Measurements from ENCODE around the gene AKT1.

- TF ChIP-seq ZC3H11A (IDR thresholded peaks at IDR 0.05), result no peak
- TF ChIP-seq CTCF (IDR thresholded peaks at IDR 0.05), result 0 out of 3 replicates have a peak, but pooled peaks have one; percentile 5
- TF ChIP-seq HOXB13 (CRISPR knock-in tag; IDR thresholded peaks at IDR 0.05; ENCODE audit: low read depth), result no peak
- no peak; the same call in 1 of the 2 replicates for TF ChIP-seq POLR2A (IDR thresholded peaks at IDR 0.05; ENCODE audit: low read length)
- TF ChIP-seq SMC3 (IDR thresholded peaks at IDR 0.05), result no peak
- no peak for TF ChIP-seq MAX (IDR thresholded peaks at IDR 0.05)
- no peak for TF ChIP-seq BHLHE40 (IDR thresholded peaks at IDR 0.05; ENCODE audit: low read depth, low read length)
- no peak for TF ChIP-seq ESRRA (IDR thresholded peaks at IDR 0.05; ENCODE audit: borderline replicate concordance, low read length)
- no peak for TF ChIP-seq RAD21 (conservative IDR thresholded peaks at IDR 0.05 in 1 of 2, IDR thresholded peaks at IDR 0.05 in 1 of 2)
Measured at GRCh38 chr14:104800015-104800770, 4.6 kb upstream of the AKT1 start.
